IMR-90 (cell line): ENCODE data around the gene HES7. TPM values are rescaled to one million over a fixed set of nuclear protein-coding genes. Genes with fewer than 3 reads are reported as not detected.

Source experiments
- ATAC-seq: fragments of 200-7000 bp; cut with Tn5 transposase; 2 replicates; pipeline ENCODE4 v1.9.1; 2020; ENCODE audit warnings: low read depth, mild to moderate bottlenecking, moderate library complexity
- BruUV-seq: library from RNA; stranded (reverse); fragments of 400-500 nt; replicated peaks from 2 replicates; lab custom pipeline; 2021; lab: Mats Ljungman, UMichigan
- CTCF ChIA-PET: fragments of 300-600 bp; formaldehyde crosslinking; extraction: SDS; loops from one replicate; lab custom pipeline; 2021; ENCODE audit warnings: antibody characterized with exemption; lab: Yijun Ruan, JAX
- POLR2A ChIA-PET: fragments of 300-600 bp; sonication (Branson Sonifier 250); formaldehyde crosslinking; loops from one replicate; lab custom pipeline; 2022; ENCODE audit warnings: antibody characterized with exemption; ENCODE audit not compliant: unreplicated experiment; lab: Charles Lee
- DNase-seq: peaks from one replicate; pipeline ENCODE4 v3.0.0; 2013
- H2AFZ ChIP-seq: replicated peaks from 2 replicates; pipeline ENCODE3; 2013; ENCODE audit warnings: low read length, mild to moderate bottlenecking; ENCODE audit not compliant: poor library complexity
- H2AK5ac ChIP-seq: 2 replicates; pipeline ENCODE4 v1.6.1; 2013; ENCODE audit warnings: low read depth, low read length, inconsistent platforms
- H2AK9ac ChIP-seq: replicated peaks from 2 replicates; pipeline ENCODE3; 2013; ENCODE audit warnings: mild to moderate bottlenecking, low read depth, low read length, moderate library complexity; ENCODE audit not compliant: poor library complexity
- H2BK120ac ChIP-seq: 2 replicates; pipeline ENCODE4 v1.6.1; 2013; ENCODE audit warnings: low read depth, low read length, inconsistent platforms
- H2BK15ac ChIP-seq: 3 replicates; pipeline ENCODE4 v1.6.1; 2013; ENCODE audit warnings: low read depth, low read length, inconsistent platforms
- H2BK20ac ChIP-seq: 2 replicates; pipeline ENCODE4 v1.6.1; 2013; ENCODE audit warnings: low read depth, mild to moderate bottlenecking, inconsistent platforms, low read length, moderate library complexity
- H2BK5ac ChIP-seq: 2 replicates; pipeline ENCODE4 v1.6.1; 2013; ENCODE audit warnings: mild to moderate bottlenecking, low read depth, low read length, inconsistent platforms; ENCODE audit not compliant: poor library complexity, severe bottlenecking
- H3K14ac ChIP-seq: replicated peaks from 2 replicates; pipeline ENCODE4 v1.6.1; 2013; ENCODE audit warnings: low read depth, low read length, inconsistent platforms
- H3K18ac ChIP-seq: 2 replicates; pipeline ENCODE4 v1.6.1; 2013; ENCODE audit warnings: low read depth, low read length, control low read depth
- H3K23ac ChIP-seq: 2 replicates; pipeline ENCODE4 v1.6.1; 2013; ENCODE audit warnings: low read depth, low read length, inconsistent platforms
- H3K27ac ChIP-seq: 2 replicates; pipeline ENCODE4 v1.5.1; 2013; ENCODE audit warnings: mild to moderate bottlenecking, control low read depth, low read length; ENCODE audit not compliant: insufficient read depth
- H3K27me3 ChIP-seq: 2 replicates; pipeline ENCODE4 v1.6.1; 2013; ENCODE audit warnings: low read length; ENCODE audit not compliant: control insufficient read depth, insufficient read depth
- H3K36me3 ChIP-seq: 2 replicates; pipeline ENCODE4 v1.6.1; 2013; ENCODE audit warnings: low read length, mixed read lengths; ENCODE audit not compliant: control insufficient read depth, insufficient read depth
- H3K4ac ChIP-seq: 2 replicates; pipeline ENCODE4 v1.6.1; 2013; ENCODE audit warnings: low read depth, low read length, inconsistent platforms
- H3K4me1 ChIP-seq: 2 replicates; pipeline ENCODE4 v1.6.1; 2013; ENCODE audit warnings: low read length, mixed read lengths; ENCODE audit not compliant: control insufficient read depth, insufficient read depth
- H3K4me2 ChIP-seq: 2 replicates; pipeline ENCODE4 v1.6.1; 2013; ENCODE audit warnings: low read depth, mild to moderate bottlenecking, control low read depth, low read length, moderate library complexity
- H3K4me3 ChIP-seq: 2 replicates; pipeline ENCODE4 v1.5.1; 2013; ENCODE audit warnings: low read depth, mild to moderate bottlenecking, control low read depth, low read length, moderate library complexity; ENCODE audit not compliant: insufficient read depth
- H3K56ac ChIP-seq: 2 replicates; pipeline ENCODE4 v1.6.1; 2013; ENCODE audit warnings: low read length, inconsistent platforms; ENCODE audit not compliant: insufficient read depth; ENCODE audit errors: extremely low read depth
- H3K79me1 ChIP-seq, 2 experiments: 2 replicates each; pipeline ENCODE4 v1.6.1; 2013; ENCODE audit warnings: low read length in 2 of 2, inconsistent platforms in 1 of 2, low read depth in 1 of 2
- H3K9ac ChIP-seq: 2 replicates; pipeline ENCODE4 v1.6.1; 2013; ENCODE audit warnings: low read depth, low read length, control low read depth
- H3K9me1 ChIP-seq: 2 replicates; pipeline ENCODE4 v1.6.1; 2013; ENCODE audit warnings: low read length, inconsistent platforms; ENCODE audit not compliant: insufficient read depth
- H3K9me3 ChIP-seq: 2 replicates; pipeline ENCODE4 v1.6.1; 2013; ENCODE audit warnings: low read length; ENCODE audit not compliant: control insufficient read depth, insufficient read depth
- H4K20me1 ChIP-seq: 2 replicates; pipeline ENCODE4 v1.6.1; 2013; ENCODE audit warnings: low read length, inconsistent platforms; ENCODE audit not compliant: insufficient read depth
- H4K5ac ChIP-seq: 2 replicates; pipeline ENCODE4 v1.6.1; 2013; ENCODE audit warnings: mild to moderate bottlenecking, low read depth, low read length, control low read depth
- H4K8ac ChIP-seq, 2 experiments: 2 replicates each; pipeline ENCODE4 v1.6.1; 2013; ENCODE audit warnings: low read depth in 2 of 2, low read length in 2 of 2, control low read depth in 1 of 2, inconsistent platforms in 1 of 2
- H4K91ac ChIP-seq: 2 replicates; pipeline ENCODE4 v1.6.1; 2013; ENCODE audit warnings: low read depth, low read length, inconsistent platforms; ENCODE audit not compliant: insufficient read depth
- BHLHE40 ChIP-seq: fragments of 150-350 bp; IDR thresholded peaks from 2 replicates; pipeline ENCODE4 v1.6.1; 2016; ENCODE audit warnings: mild to moderate bottlenecking, low read depth, low read length
- CHD1 ChIP-seq: IDR thresholded peaks from 2 replicates; pipeline ENCODE4 v1.6.1; 2012; ENCODE audit warnings: low read depth, low read length, improper control_type of control experiment
- FOS ChIP-seq: fragments of 150-350 bp; IDR thresholded peaks from 2 replicates; pipeline ENCODE4 v1.6.1; 2016; ENCODE audit warnings: low read depth, low read length
- MXI1 ChIP-seq: IDR thresholded peaks from 2 replicates; pipeline ENCODE4 v1.6.1; 2012; ENCODE audit warnings: low read depth, mild to moderate bottlenecking, low read length, moderate library complexity, borderline replicate concordance
- POLR2A ChIP-seq: IDR thresholded peaks from 2 replicates; pipeline ENCODE4 v1.6.1; 2012; ENCODE audit warnings: mild to moderate bottlenecking, low read depth, low read length
- RFX5 ChIP-seq: IDR thresholded peaks from 2 replicates; pipeline ENCODE4 v1.8.0; 2012; ENCODE audit warnings: low read depth, mild to moderate bottlenecking, low read length, moderate library complexity
- SMC3 ChIP-seq: fragments of 150-350 bp; IDR thresholded peaks from 2 replicates; pipeline ENCODE4 v1.6.1; 2016; ENCODE audit warnings: low read depth, mild to moderate bottlenecking, antibody characterized with exemption, low read length, moderate library complexity
- WGBS, 2 experiments: methylation state at CpG; one replicate each; pipeline versions ENCODE4 v1.1.5 to v1.1.7; 2013; ENCODE audit warnings: missing lambda C conversion rate in 2 of 2; ENCODE audit not compliant: insufficient read length in 1 of 2; ENCODE audit errors: extremely low coverage in 2 of 2; 5-methylcytosine and 5-hydroxymethylcytosine counted together
- dilution Hi-C: fragments of 300-500 bp; cut with HindIII; formaldehyde crosslinking; loops from one replicate; pipeline ENCODE4 v1.14.3; 2018; ENCODE audit warnings: low sequenced_read_pairs; ENCODE audit not compliant: unreplicated experiment
- in situ Hi-C: fragments of 300-500 bp; cut with MboI; formaldehyde crosslinking; loops from 3 replicates; pipeline ENCODE4 v1.14.3; 2019; ENCODE audit warnings: low sequenced_read_pairs, inconsistent platforms, mixed read lengths
- intact Hi-C: fragments of 100-400 bp; cut with micrococcal nuclease; formaldehyde crosslinking; loops from 2 replicates; pipeline ENCODE4 v1.10.0; 2022
- polyA plus RNA-seq, 3 experiments: library from polyadenylated mRNA; depleted of rRNA; stranded (reverse); fragments of >200 nt; gene quantifications; 2 replicates each; pipeline ENCODE4 v1.2.3, GENCODE V29; 2012; ENCODE audit warnings: low replicate concordance in 1 of 3
- total RNA-seq: library from RNA; depleted of rRNA; stranded (reverse); fragments of >200 nt; gene quantifications from 2 replicates; pipeline ENCODE4 v1.2.3, GENCODE V29; 2012
- TF ChIP-seq, protein P1 (sequence below): conservative IDR thresholded peaks from 2 replicates; pipeline ENCODE4 v1.5.1; 2012; ENCODE audit warnings: mild to moderate bottlenecking, low read depth, low read length, improper control_type of control experiment
- TF ChIP-seq, protein P2 (sequence below): fragments of 150-350 bp; IDR thresholded peaks from 2 replicates; pipeline ENCODE4 v1.6.1; 2017; ENCODE audit warnings: mild to moderate bottlenecking, antibody characterized with exemption, low read length, low read depth

HES7 gene
- total and polyA plus RNA-seq, 2 of the 4 experiments (the other 2 are of a cell fraction), result 0.43 TPM; not detected in 1

DNA sequence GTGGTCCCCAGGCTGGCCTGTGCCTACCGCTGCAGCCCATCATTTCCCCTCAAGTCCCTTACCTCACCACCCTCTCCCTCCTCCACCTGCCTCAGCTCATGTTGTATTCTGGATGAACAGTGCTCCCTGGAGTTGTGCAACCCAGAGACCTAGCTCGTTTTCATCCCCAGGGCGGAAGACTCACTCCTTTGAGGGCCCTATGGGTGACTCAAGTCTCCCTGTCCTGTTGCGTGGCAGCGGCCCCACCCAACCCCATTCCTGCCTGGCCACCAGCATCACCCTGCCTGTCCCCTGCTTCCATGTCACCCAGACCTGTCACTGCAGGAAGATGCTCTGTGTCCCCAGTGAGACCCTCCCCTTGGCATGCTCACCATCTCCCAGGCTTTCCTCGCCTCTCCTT lies 39.7 kb downstream of the HES7 start:
- Histone ChIP-seq H4K8ac (no peak overlapping the region), H3K4me1 (0 out of 2 replicates have a peak, but pooled peaks cover 1% of the 10 kb centered on the region), H2BK120ac (no peak overlapping the region), H4K5ac (no peak overlapping the region), H3K14ac (no peak overlapping the region), H3K56ac (no peak overlapping the region), H3K4me2 (no peak overlapping the region), H3K9ac (no peak overlapping the region), H3K79me1 (no peaks in the 10 kb centered on the region), H2BK5ac (no peak overlapping the region), H2BK15ac (no peak overlapping the region), H2AK5ac (no peak overlapping the region), H4K91ac (no peak overlapping the region), H3K27ac (no peak overlapping the region), H3K36me3 (no peaks in the 10 kb centered on the region), H3K4me3 (no peak overlapping the region), H2BK20ac (no peak overlapping the region), H4K20me1 (no peaks in the 10 kb centered on the region), H3K9me3 (no peaks in the 10 kb centered on the region), H3K18ac (no peak overlapping the region), H3K23ac (no peak overlapping the region), H3K4ac (no peak overlapping the region), H3K27me3 (peaks cover 63% of the 10 kb centered on the region), H2AK9ac (no peak overlapping the region), H2AFZ (peak overlapping the region; percentile 21), H3K9me1 (no peaks in the 10 kb centered on the region)
- in situ Hi-C loops (loop anchor here (25.0 kb wide), 2 partner anchors 228 to 678 kb away; partner anchors contain the start of genes ARHGEF15 and SPDYE4), dilution Hi-C loops (no loop called here), intact Hi-C loops (loop anchor here (5.0 kb wide), 1 partner anchor 73 kb away; no protein-coding TSS in a partner anchor)
- CTCF ChIA-PET, result interaction anchor here (0.9 to 1.2 kb wide), 2 partner anchors 9 to 11 kb away, joined by 4 read pairs; no protein-coding TSS in a partner anchor
- no TSS peak for BruUV-seq
- no CpG with 5 or more reads among the region's 6 CpGs for WGBS, 2 experiments
- TF ChIP-seq MXI1 (no peak), SMC3 (no peak), FOS (no peak), POLR2A (no peak), BHLHE40 (no peak), CHD1 (no peak), RFX5 (no peak)
- TF ChIP-seq, protein P1, sequence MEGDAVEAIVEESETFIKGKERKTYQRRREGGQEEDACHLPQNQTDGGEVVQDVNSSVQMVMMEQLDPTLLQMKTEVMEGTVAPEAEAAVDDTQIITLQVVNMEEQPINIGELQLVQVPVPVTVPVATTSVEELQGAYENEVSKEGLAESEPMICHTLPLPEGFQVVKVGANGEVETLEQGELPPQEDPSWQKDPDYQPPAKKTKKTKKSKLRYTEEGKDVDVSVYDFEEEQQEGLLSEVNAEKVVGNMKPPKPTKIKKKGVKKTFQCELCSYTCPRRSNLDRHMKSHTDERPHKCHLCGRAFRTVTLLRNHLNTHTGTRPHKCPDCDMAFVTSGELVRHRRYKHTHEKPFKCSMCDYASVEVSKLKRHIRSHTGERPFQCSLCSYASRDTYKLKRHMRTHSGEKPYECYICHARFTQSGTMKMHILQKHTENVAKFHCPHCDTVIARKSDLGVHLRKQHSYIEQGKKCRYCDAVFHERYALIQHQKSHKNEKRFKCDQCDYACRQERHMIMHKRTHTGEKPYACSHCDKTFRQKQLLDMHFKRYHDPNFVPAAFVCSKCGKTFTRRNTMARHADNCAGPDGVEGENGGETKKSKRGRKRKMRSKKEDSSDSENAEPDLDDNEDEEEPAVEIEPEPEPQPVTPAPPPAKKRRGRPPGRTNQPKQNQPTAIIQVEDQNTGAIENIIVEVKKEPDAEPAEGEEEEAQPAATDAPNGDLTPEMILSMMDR, result no peak
- TF ChIP-seq, protein P2, sequence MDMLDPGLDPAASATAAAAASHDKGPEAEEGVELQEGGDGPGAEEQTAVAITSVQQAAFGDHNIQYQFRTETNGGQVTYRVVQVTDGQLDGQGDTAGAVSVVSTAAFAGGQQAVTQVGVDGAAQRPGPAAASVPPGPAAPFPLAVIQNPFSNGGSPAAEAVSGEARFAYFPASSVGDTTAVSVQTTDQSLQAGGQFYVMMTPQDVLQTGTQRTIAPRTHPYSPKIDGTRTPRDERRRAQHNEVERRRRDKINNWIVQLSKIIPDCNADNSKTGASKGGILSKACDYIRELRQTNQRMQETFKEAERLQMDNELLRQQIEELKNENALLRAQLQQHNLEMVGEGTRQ, result no peak
- DNase-seq (no peak), ATAC-seq (no peak)
- POLR2A ChIA-PET, result no interaction called here
